SKM-1 treated with dmso at 0.1 percent for 144 hours (cell line): ENCODE measurements around the gene KCNQ5.

Experiments used
- DNase-seq: peaks from one replicate; lab custom pipeline; 2025; ENCODE audit not compliant: unreplicated experiment; lab: John Stamatoyannopoulos, UW

KCNQ5 gene

DNA sequence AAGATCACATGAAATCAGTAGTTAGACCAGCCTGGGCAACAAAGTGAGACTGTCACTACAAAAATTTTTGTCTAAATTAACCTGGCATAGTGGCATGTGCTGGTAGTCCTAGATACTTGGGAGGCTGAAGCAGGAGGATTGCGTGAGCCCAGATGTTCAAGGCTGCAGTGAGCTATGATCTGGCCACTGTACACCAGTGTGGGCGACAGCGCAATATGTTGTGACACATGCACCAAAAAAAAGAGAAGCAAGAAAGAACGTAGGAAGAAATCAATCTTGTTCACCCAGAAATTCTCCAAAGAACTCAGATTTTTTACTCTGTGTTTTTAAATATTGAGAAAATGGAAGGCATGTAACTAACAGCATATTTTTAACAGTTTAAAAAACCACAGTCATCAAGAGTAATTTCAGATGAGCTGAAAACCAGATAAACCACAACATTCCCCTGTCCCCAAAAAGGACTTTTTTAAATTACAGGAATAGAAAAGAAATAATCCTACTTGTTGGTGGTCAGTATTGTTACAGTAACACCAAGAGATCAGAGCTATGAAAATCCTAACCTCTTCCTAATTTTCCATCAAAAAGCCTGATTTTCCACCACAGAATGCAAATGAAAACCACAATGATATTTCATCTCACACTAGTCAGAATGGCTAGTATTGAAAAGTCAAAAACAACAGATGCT is 363.3 kb downstream of the KCNQ5 start:
- no peak for DNase-seq

DNA sequence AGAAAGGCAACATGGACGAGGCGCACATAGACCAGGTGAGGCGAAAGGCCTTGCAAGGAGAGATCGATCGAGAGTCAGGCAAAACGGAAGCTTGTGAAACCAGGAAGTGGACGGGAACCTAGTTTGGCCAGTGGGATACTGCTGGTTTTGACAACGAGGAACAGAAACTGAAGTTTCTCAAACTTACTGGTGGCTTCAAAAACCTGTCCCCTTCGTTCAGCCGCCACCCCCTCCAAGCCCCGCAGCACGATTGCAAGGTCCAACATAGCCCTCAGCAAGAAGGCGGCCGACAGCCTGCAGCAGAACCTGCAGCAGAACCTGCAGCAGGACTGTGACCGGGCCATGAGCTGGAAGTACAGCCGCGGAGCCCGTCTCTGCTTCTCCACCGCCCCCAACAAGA is 365.4 kb downstream of the KCNQ5 start:
- DNase-seq = no peak

DNA sequence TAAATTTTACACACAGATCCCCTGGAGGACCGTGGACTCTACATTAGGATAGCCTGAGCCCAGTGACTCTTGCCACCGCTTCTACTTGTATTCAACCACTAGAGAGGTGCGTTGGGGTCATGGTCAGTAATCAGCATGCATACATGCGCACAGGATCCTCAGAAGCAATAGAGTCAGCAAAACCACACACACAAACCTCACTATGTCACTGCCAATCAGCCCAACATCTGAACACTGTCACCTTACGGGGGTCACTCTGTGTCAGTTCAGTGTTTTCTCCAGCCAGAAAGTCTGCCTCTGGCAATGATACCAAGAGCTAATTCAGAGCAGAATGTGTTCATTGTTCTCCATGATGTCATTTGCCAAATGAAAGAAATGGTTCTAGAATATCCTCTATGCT is 378.1 kb downstream of the KCNQ5 start:
- no peak for DNase-seq

DNA sequence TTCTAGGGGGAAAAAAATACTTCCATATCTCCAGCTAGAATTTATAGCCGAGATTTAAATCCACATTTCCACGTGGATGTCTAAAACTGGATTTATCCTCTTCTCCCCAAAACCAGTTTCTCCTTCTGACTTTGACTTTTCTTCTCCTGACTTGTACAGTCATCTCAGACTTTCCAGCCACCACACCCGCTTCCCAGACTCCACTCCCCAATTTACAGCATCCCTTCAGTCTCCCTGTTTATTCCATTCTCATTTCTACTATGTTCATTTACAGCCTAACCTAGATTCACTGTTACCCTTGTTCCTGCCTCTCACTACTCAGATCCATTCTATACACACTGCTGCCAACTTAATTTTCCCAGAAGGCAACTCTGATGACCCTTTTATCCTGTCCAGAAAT is 378.6 kb downstream of the KCNQ5 start:
- no peak for DNase-seq

DNA sequence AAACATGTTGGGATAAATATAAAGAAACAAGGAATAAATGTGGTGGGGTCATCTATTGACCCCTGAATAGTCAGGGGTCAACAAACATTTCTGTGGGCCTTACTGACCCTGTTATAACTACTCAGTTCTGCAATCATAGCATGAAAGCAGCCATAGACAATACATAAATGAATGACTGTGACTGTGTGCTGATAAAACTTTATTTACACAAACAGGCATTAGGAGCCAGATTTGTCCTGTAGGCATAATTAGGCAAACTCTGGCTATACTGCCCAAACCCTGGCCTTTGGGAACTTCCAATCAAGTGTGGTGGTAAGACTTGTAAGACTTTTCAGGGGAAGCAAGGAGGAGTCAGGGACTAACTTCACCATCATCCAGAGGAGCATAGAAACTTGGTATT is 380.7 kb downstream of the KCNQ5 start:
- DNase-seq = no peak

DNA sequence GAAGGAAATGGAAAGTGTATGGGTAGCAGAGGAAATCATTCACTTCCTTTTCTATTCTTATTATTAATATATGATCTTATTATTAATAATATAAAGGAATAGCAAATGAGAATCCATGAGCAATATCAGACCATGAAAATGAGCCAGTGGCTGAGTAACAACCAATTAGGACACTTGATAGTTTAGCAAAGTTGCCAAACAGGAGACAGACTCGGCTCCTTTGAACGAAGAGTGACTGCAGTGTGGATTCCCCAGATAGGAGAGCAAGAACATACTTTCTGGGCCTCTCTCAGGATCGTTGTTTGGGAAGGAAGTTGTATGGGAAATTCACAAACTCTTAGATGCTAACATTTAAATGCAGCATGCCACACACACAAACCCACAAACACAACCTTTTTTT is 381.4 kb downstream of the KCNQ5 start:
- DNase-seq = no peak

DNA sequence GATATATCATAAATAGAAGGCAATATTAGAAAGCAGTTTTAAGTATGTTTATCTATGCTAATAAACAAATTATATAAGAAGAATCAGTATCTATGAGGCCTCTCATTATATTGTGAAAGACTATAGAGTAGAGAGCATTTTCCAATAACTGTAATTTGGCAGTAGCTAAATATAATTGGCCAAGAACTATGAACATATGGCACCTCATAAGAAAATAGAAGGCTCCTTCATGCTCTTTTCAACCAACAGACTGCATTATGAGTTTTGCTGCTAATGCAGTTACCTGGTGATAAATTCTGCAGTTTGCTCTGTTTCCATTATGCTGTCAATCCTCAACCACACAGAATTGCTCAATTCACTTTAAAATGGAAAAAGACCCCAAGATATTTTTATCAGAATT is 382.4 kb downstream of the KCNQ5 start:
- no peak for DNase-seq

DNA sequence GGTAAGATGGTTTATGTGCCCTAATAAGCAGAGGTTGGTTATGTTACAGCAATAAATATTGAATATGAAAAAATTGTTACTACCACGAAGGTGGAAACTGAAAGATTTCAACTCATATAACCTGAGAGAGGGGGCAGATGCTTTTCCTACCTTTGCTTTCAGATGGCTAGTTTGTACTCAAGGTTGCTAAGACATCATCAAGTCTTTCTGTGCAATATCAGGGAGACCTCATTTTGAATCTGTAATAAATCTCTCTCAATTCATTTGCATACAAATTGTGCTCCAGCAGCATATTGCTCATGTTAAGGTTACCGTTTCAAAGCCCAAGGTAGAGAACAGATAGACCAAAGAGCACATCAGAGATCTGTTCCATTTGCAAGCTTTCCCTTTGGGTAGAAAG is 383.0 kb downstream of the KCNQ5 start:
- no peak for DNase-seq

DNA sequence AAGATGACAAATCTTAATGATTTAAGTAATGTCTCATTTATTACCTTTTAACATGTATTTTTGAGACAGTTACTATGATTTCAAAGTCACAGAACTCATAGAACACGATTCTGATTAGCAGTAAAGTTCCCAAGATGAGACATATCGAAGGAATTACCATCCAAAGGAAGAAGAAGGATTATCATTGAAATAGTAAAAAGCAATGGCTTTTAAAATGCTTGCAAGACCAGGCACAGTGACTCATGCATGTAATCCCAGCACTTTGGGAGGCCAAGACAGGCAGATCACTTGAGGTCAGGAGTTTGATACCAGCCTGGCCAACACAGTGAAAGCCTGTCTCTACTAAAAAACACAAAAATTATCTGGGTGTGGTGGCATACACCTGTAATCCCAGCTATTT is 384.3 kb downstream of the KCNQ5 start:
- no peak for DNase-seq

DNA sequence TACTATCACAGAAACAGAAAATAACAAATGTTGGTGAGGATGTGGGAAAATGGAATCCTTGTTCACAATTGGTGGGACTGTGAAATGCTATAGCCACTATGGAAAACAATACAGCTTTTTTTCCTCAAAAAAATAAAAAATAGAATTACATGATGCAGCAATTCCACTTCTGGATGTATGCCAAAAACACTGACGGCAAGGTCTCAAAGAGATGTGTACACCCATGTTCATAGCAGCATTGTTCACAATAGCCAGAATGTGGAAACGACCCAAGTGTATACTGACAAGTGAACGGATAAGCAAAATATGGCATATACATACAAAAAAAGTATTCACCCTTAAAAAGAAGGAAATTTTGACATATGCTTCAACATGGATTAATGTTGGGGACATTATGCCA is 390.1 kb downstream of the KCNQ5 start:
- DNase-seq = no peak

DNA sequence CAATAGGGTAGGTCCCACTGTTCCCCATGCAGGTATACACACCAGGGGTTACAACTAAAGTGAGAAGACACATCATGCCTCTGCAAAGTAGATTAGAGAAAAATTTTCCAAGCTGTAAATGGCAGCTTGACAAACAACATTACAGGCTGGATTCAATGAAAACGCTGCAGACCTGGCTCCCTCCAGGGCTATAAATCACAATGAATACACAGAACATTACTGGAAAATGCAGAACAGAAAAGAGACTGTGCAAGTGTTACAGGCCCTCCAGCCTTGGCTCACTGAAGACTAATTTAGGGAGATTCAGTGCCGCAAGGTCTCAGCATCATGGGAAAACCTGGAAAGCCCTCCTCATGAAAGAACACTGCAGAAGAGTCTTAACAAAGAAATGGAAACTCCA is 395.6 kb downstream of the KCNQ5 start:
- DNase-seq = no peak

DNA sequence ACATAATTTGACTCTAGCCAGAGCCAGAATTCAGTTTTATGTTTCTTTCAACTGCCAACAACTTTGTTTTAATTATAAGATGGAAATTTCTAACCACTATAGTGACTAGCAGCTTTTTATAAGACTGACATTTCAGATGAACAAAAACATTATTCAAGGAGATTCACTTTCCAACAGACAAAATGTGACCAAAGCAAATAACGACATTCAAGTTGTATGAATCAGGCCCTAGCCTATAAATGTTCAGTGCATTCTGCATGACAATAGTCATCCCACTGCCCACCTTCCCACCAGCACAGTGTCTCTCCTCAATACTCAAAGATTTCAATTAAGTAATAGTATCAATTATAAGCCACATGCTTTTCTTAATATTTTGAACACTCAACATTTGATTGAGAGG is 402.7 kb downstream of the KCNQ5 start:
- DNase-seq = no peak

DNA sequence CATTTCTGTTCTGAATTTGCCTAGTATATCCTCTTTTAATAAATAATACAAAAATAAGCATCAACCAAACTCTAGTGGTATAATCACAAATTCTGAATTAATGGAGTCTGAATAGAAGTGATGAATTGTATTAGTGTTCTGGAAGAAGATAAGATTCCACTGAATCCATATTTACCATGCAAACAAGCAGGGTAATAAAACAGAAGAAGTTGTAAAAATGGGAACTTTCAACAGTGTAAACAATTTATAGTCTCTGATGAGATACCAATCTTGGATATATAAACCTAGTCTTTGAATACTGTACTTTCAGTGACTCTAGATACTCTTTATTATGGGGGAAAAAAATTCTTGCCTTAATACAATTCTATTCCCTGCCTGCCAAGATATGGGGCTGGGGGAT is 405.8 kb downstream of the KCNQ5 start:
- no peak for DNase-seq

DNA sequence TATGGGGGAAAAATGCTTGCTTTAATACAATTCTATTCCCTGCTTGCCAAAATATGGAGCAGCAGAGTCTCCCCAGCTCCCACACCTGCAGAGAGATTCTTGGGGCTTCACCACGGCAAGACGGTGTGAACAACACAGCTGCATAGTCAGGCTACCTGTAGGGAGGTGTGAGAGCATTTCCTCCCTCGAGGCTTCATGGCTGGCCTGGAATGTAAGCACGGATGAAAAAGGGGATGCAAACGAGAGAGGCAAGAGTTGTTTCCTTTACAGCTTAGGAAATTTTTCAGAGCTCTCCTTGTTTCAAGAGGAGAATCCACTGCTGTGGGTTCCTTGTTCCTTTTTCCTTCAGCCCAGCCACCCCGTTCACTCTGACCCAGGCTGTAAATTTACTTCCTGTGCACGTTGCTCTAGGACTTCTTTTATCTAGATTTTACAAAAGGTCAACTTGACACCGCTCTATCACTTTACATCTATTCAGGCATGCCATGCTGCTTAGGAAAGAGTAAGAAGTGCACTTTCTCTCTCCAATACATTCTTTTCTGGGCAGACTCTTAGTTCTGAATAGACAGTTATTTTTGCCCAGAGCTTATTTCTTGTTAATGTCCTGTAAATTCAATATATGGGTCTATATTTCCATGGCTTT is 406.4 kb downstream of the KCNQ5 start:
- no peak for DNase-seq

DNA sequence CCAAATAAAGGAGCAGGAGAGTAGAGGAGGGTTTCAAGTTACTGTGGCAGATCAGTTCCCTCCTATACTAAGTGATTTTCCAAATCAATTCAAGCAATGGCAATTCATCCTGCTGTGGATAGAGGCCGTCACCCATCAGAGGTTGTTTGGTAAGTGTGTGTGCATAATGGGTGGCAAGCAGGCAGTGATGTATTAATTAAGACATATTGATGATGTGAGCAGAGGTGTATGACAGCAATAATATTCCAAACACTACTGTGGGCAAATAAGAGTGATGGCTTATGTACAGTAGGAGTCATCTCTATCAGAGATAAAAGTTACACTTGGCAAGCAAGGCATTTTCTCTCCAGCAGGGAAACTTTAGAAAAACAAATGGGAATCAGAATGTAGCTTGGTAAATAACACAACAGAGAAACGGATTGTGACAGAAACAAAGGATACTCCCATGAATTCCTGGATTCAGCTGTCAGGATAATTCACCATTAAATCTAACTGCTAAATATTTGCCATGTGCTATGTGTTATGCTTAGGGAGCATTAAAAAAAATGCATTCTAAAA is 407.1 kb downstream of the KCNQ5 start:
- no peak for DNase-seq

DNA sequence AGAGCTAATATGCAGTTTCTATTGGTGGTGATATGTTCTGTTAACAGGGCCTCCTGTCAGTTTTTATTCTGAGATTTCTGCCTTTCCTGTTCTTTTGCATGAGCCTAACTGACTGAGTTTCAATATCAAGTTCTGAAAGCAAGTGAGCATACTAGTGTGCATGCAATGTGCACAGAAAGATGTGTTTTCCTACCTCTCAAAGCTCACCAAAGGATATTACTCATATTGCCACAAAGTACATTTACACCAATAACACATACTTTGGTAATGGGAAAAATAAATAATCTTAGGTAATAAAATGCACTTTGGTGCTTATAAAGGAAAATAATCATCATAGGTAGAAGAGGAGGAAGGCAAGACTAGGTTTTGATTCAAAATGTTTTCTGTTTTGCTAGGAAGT is 408.4 kb downstream of the KCNQ5 start:
- no peak for DNase-seq

DNA sequence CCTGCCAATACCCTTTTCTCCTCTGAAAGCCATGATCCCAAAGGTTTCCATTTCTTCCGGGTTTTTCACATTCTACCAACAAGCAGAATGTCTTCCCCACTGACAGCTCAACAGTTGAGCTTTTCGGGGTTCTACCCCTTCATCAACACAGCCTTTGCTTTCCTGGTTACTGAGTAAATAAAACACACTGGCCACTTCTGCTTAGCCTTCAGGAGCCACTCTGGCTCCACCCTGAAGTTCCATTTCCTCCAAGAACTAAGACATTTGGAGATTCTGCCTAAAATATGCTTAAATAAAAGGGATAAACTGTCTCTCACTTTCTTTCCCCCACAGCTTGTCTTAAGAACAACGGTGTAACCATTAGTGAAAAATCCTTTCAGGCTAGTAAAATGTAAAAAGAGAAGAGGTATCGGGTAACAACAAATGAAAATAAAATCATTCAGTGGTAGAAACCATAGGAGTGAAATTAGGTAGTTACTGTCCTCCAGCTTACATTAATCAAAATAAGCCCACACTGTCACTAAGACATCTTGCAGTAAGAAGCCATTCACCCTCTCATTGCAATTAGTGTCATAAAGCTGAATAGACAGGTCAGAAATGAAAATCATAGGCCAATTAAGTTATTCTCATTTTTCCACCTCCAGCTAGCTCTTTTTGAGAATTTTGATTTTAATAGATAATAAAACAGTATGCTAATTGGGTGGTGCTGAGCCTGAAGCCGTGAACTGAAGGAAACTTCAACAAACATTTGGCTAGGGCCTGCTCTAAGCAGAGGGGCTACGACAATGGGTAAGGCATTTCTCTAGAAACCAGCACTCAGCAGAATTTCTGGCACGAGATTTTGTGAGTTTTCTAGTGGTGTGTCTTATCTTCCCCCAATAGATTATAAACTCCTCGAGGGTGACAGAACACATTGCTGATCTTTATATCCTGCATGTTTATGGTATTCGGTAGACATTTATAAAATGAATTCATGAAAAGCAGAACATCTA is 409.2 kb downstream of the KCNQ5 start:
- DNase-seq = no peak

DNA sequence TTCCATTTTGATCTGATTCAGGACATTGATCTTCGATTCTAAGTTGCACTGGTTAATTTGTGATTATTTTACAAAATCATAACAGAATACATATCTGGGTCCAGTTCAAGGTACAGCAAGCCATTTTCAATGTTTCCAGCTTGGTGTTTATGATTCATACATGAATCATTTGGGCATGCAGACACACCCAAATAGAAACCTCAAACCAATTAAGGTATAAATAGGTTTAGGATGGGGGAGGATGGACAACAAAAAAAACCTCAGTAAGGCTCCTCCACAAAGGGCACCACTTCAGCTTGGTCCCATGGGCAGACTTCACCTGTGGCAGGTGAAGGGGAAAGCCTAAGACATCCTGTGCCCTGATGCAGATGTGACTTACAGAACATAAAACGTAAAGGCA is 410.7 kb downstream of the KCNQ5 start:
- DNase-seq = no peak

DNA sequence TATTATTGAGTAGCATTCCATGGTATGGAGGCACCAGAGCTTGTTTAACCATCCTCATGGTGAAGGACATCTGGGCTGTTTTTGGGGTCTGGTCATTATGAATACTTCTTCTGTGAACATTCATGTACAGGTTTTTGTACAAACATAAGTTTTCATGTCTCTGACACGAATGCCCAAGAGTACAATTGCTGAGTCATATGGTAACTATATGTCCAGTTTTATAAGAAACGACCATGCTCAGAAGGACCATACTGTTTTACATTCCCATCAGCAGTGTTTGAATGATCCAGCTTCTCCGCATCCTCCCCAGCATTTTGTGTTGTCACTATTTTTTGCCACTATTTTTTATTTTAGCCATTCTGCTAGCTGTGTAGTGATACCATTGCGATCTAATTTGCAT is 414.8 kb downstream of the KCNQ5 start:
- no peak for DNase-seq

DNA sequence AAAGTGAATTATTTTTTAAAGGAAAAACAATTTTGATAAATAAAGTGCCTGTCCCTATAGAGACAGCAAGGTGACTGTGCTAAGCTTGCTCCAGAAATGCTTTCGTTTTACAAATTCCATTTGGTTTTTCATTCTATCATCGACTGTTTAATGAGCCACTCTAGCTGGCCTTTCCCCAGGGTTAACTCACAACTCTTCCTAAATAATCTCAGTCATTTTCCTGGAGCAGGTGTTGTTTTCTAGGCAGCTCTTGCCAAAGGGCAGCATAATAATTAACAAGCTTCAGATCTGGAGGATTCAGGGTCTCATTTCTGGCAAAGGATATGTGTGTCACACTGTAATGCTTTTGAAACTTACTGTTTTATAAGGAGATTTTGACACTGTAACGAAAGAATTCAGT is 419.2 kb downstream of the KCNQ5 start:
- no peak for DNase-seq

DNA sequence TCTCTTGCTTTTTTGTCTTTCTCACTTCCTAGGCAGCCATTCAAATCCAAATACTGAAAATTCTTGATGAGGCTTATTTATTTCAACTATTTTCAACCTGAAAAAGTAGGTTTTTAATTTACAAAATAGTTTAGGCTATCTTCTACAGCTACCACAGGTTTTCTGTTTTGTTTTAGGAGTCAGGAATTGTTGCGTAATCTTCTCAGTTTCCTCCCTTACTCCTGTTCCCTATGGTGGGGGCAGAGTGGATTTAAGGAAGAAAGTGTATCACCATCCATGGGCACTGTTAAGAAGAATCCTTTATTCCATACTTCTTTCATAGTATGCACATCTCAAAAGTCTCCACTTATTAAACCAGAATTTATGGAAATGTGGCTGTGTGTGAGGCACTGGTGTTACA is 421.0 kb downstream of the KCNQ5 start:
- DNase-seq = no peak

DNA sequence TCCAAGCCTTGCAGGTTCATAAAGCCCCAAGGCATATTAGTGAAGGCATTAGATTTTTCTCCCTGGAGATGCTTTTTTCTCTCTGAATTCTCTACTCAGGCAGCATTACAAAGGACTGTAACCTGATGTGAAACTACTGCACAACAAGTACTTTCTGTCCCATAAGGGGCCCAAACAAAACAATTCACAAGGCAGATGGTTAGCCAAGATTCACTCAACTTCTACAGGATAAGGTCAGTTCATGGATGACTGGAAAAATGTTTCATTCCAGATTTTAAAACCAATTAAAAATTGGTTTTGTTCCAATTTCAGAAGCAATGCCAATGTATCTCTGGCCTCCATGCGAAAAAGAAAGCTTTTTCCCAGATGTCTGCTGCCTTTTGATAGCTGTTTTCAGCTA is 421.6 kb downstream of the KCNQ5 start:
- DNase-seq = no peak
